OCI-LY7 (cell line): ENCODE results near the gene FPR1. TPM values are rescaled to one million over a fixed set of nuclear protein-coding genes. Genes with fewer than 3 reads are reported as not detected.

Experiments
- BruUV-seq: library from RNA; stranded (reverse); fragments of 400-500 nt; replicated peaks from 2 replicates; lab custom pipeline; 2021; lab: Mats Ljungman, UMichigan
- CTCF ChIA-PET: fragments of 300-600 bp; sonication (Branson Sonifier 250); formaldehyde crosslinking; loops from one replicate; lab custom pipeline; 2022; ENCODE audit warnings: antibody characterized with exemption; ENCODE audit not compliant: unreplicated experiment; lab: Charles Lee
- POLR2A ChIA-PET: fragments of 300-600 bp; sonication (Branson Sonifier 250); formaldehyde crosslinking; loops from one replicate; lab custom pipeline; 2022; ENCODE audit warnings: antibody characterized with exemption; lab: Charles Lee
- DNase-seq: peaks from one replicate; pipeline ENCODE4 v3.0.0-alpha.2; 2015; ENCODE audit warnings: low spot score
- H2AFZ ChIP-seq: fragments of 200-600 bp; sonication (generic), shearing (Covaris generic); 2 replicates; pipeline ENCODE4 v1.6.1; 2014; ENCODE audit warnings: mild to moderate bottlenecking, antibody characterized with exemption, low read length, moderate library complexity
- H3K27ac ChIP-seq: fragments of 200-600 bp; sonication (generic); 2 replicates; pipeline ENCODE4 v1.5.1; 2014; ENCODE audit warnings: mixed run types, low read depth, mild to moderate bottlenecking, moderate library complexity, low read length, inconsistent platforms; ENCODE audit not compliant: poor library complexity, severe bottlenecking
- H3K36me3 ChIP-seq: fragments of 200-600 bp; sonication (generic); 2 replicates; pipeline ENCODE4 v1.6.1; 2014; ENCODE audit warnings: mild to moderate bottlenecking, antibody characterized with exemption, low read length, moderate library complexity, mixed read lengths; ENCODE audit not compliant: insufficient read depth
- H3K4me1 ChIP-seq: fragments of 200-600 bp; sonication (generic); 2 replicates; pipeline ENCODE4 v1.5.1; 2014; ENCODE audit warnings: mild to moderate bottlenecking, low read length; ENCODE audit not compliant: insufficient read depth, poor library complexity, severe bottlenecking
- H3K4me2 ChIP-seq: fragments of 200-600 bp; sonication (generic); 2 replicates; pipeline ENCODE4 v1.6.1; 2014; ENCODE audit warnings: mild to moderate bottlenecking, low read length
- H3K4me3 ChIP-seq: fragments of 200-600 bp; sonication (generic); 2 replicates; pipeline ENCODE4 v1.5.1; 2014; ENCODE audit warnings: mild to moderate bottlenecking, low read depth, low read length; ENCODE audit not compliant: poor library complexity, severe bottlenecking
- H3K79me2 ChIP-seq: fragments of 200-600 bp; sonication (generic); 2 replicates; pipeline ENCODE4 v1.6.1; 2016; ENCODE audit warnings: low read depth, mild to moderate bottlenecking, low read length, moderate library complexity, mixed read lengths; ENCODE audit not compliant: insufficient read depth
- H3K9me2 ChIP-seq: fragments of 200-600 bp; sonication (generic); 2 replicates; pipeline ENCODE4 v1.6.1; 2016; ENCODE audit warnings: mild to moderate bottlenecking, low read length, mixed read lengths; ENCODE audit not compliant: insufficient read depth
- H3K9me3 ChIP-seq: fragments of 200-600 bp; sonication (generic); 2 replicates; pipeline ENCODE4 v1.6.1; 2014; ENCODE audit warnings: mild to moderate bottlenecking, mixed run types, low read length, mixed read lengths
- H4K20me1 ChIP-seq: fragments of 200-600 bp; sonication (generic); 2 replicates; pipeline ENCODE4 v1.6.1; 2014; ENCODE audit warnings: mild to moderate bottlenecking, antibody characterized with exemption, low read length, moderate library complexity, mixed read lengths; ENCODE audit not compliant: insufficient read depth
- CTCF ChIP-seq: fragments of 200-600 bp; sonication (generic); conservative IDR thresholded peaks from 2 replicates; pipeline ENCODE4 v1.5.1; 2014; ENCODE audit warnings: mild to moderate bottlenecking, antibody characterized with exemption, low read length, moderate library complexity, mixed read lengths
- EZH2phosphoT487 ChIP-seq: fragments of 200-600 bp; sonication (generic); IDR thresholded peaks from 2 replicates; pipeline ENCODE4 v1.6.1; 2018; ENCODE audit warnings: low read depth, borderline replicate concordance, mild to moderate bottlenecking, mixed run types, antibody characterized with exemption, low read length, moderate library complexity, mixed read lengths
- intact Hi-C: fragments of 100-400 bp; cut with micrococcal nuclease; formaldehyde crosslinking; loops from one replicate; pipeline ENCODE4 v1.10.0; 2022; ENCODE audit not compliant: unreplicated experiment
- total RNA-seq, 2 experiments: library from RNA; depleted of rRNA in 1 of 2; stranded (reverse); fragments of >200 nt in 1 of 2; shearing (Covaris generic) in 1 of 2; gene quantifications; 2 replicates each; pipeline ENCODE4 v1.2.3, GENCODE V29; 2014 to 2022

FPR1 gene
- total RNA-seq, 2 experiments from 2014 or later: not detected

GRCh38 chr19:51737924-51738323, 13.8 kb downstream of the FPR1 start:
- H3K36me3 ChIP-seq: no peaks in the 10 kb centered on the region
- H3K4me2 ChIP-seq: no peak overlapping the region
- no peaks in the 10 kb centered on the region for H3K9me3 ChIP-seq
- H3K27ac ChIP-seq: no peak overlapping the region
- no peak overlapping the region for H3K4me3 ChIP-seq
- no peaks in the 10 kb centered on the region for H3K79me2 ChIP-seq
- H3K4me1 ChIP-seq: no peaks in the 10 kb centered on the region
- BruUV-seq: no TSS peak
- no peaks in the 10 kb centered on the region for H3K9me2 ChIP-seq
- no peaks in the 10 kb centered on the region for H4K20me1 ChIP-seq
- CTCF ChIA-PET: no interaction called here
- H2AFZ ChIP-seq: no peak overlapping the region
- POLR2A ChIA-PET: interaction anchor here (0.7 kb wide), 1 partner anchor 12 kb away, joined by 3 read pairs; no protein-coding TSS in a partner anchor
- intact Hi-C loops: no loop called here
- no peak for DNase-seq
- TF ChIP-seq CTCF (no peak), EZH2phosphoT487 (no peak)

GRCh38 chr19:51737389-51737788, 14.3 kb downstream of the FPR1 start:
- H2AFZ ChIP-seq: no peak overlapping the region
- DNase-seq: no peak
- intact Hi-C loops: no loop called here
- H4K20me1 ChIP-seq: no peaks in the 10 kb centered on the region
- no TSS peak for BruUV-seq
- no peaks in the 10 kb centered on the region for H3K9me3 ChIP-seq
- no peak overlapping the region for H3K4me2 ChIP-seq
- no peak overlapping the region for H3K4me3 ChIP-seq
- CTCF ChIA-PET: no interaction called here
- H3K9me2 ChIP-seq: no peaks in the 10 kb centered on the region
- H3K4me1 ChIP-seq: no peaks in the 10 kb centered on the region
- H3K79me2 ChIP-seq: no peaks in the 10 kb centered on the region
- no peaks in the 10 kb centered on the region for H3K36me3 ChIP-seq
- TF ChIP-seq EZH2phosphoT487 (no peak), CTCF (no peak)
- H3K27ac ChIP-seq: no peak overlapping the region
- POLR2A ChIA-PET: no interaction called here

- intact Hi-C loops: no loop called here
- CTCF ChIA-PET: no interaction called here
- H3K4me1 ChIP-seq: no peaks in the 10 kb centered on the region
- no TSS peak for BruUV-seq
- H3K27ac ChIP-seq: no peak overlapping the region
- H3K4me2 ChIP-seq: no peak overlapping the region
- H2AFZ ChIP-seq: no peak overlapping the region
- H4K20me1 ChIP-seq: no peaks in the 10 kb centered on the region
- POLR2A ChIA-PET: no interaction called here
- no peak overlapping the region for H3K4me3 ChIP-seq
- TF ChIP-seq CTCF (no peak), EZH2phosphoT487 (no peak)
- no peaks in the 10 kb centered on the region for H3K9me3 ChIP-seq
- H3K36me3 ChIP-seq: no peaks in the 10 kb centered on the region
- no peaks in the 10 kb centered on the region for H3K9me2 ChIP-seq
- H3K79me2 ChIP-seq: no peaks in the 10 kb centered on the region
- no peak for DNase-seq
Observed at GRCh38 chr19:51735759-51736449, 15.8 kb downstream of the FPR1 start.
